ENCODE measurements around the gene KCTD3.

KCTD3 gene

GRCh38 chr1:215648957-215649356, 81.9 kb downstream of the KCTD3 start:
- in situ Hi-C loops (cut with HindIII; ENCODE audit: low sequenced_read_pairs) = no loop called here

- in situ Hi-C loops (cut with HindIII; ENCODE audit: low sequenced_read_pairs) = no loop called here
These were observed 83.5 kb downstream of the KCTD3 start for GRCh38 chr1:215650446-215651149.

- in situ Hi-C loops (cut with HindIII; ENCODE audit: low sequenced_read_pairs) = no loop called here
These were observed 84.8 kb downstream of the KCTD3 start for GRCh38 chr1:215651867-215652266.

- in situ Hi-C loops (cut with HindIII; ENCODE audit: low sequenced_read_pairs) = no loop called here
These were observed 85.3 kb downstream of the KCTD3 start for GRCh38 chr1:215652371-215652770.

GRCh38 chr1:215657047-215657446, 89.9 kb downstream of the KCTD3 start:
- in situ Hi-C loops (cut with HindIII; ENCODE audit: low sequenced_read_pairs) = no loop called here

- in situ Hi-C loops (cut with HindIII; ENCODE audit: low sequenced_read_pairs) = no loop called here
These were observed 93.2 kb downstream of the KCTD3 start for GRCh38 chr1:215660259-215660658.

GRCh38 chr1:215661033-215661432, 93.9 kb downstream of the KCTD3 start:
- in situ Hi-C loops (cut with HindIII; ENCODE audit: low sequenced_read_pairs) = no loop called here

GRCh38 chr1:215665215-215665614, 98.1 kb downstream of the KCTD3 start:
- in situ Hi-C loops (cut with HindIII; ENCODE audit: low sequenced_read_pairs) = no loop called here

GRCh38 chr1:215667761-215668160, 100.7 kb downstream of the KCTD3 start:
- in situ Hi-C loops (cut with HindIII; ENCODE audit: low sequenced_read_pairs) = no loop called here

GRCh38 chr1:215669806-215670491, 102.8 kb downstream of the KCTD3 start:
- in situ Hi-C loops (cut with HindIII; ENCODE audit: low sequenced_read_pairs) = no loop called here
